Fibroblast of lung (primary cell): ENCODE results near the gene KRT38. TPM values are rescaled to one million over a fixed set of nuclear protein-coding genes. Genes with fewer than 3 reads are reported as not detected.

Experiments used
- DNase-seq, 2 donors: peaks; one replicate each; pipeline versions ENCODE4 v3.0.0 to v3.0.0-alpha.2; 2010; ENCODE audit warnings: low read depth in 2 of 2
- H2AFZ ChIP-seq: 2 replicates; pipeline ENCODE4 v1.5.1; 2012; ENCODE audit warnings: low read length, control low read depth, inconsistent platforms
- H3K27ac ChIP-seq: 2 replicates; pipeline ENCODE4 v1.5.1; 2011; ENCODE audit warnings: low read length, control low read depth; ENCODE audit not compliant: insufficient read depth
- H3K27me3 ChIP-seq: 2 replicates; pipeline ENCODE4 v1.5.1; 2011; ENCODE audit warnings: mild to moderate bottlenecking, low read length; ENCODE audit not compliant: control insufficient read depth, insufficient read depth
- H3K36me3 ChIP-seq: 2 replicates; pipeline ENCODE4 v1.5.1; 2011; ENCODE audit warnings: low read length; ENCODE audit not compliant: control insufficient read depth, insufficient read depth
- H3K4me1 ChIP-seq: 2 replicates; pipeline ENCODE4 v1.5.1; 2011; ENCODE audit warnings: low read length; ENCODE audit not compliant: control insufficient read depth, insufficient read depth; ENCODE audit errors: extremely low read depth
- H3K4me2 ChIP-seq: 2 replicates; pipeline ENCODE4 v1.5.1; 2011; ENCODE audit warnings: low read length, control low read depth; ENCODE audit not compliant: insufficient read depth; ENCODE audit errors: extremely low read depth
- H3K4me3 ChIP-seq, 4 experiments: fragments of 200-600 bp in 1 of 4; sonication (generic) in 1 of 4; replicated peaks in 1 of 4; 2 replicates each; pipeline ENCODE4 v1.5.1; 2011 to 2016; ENCODE audit warnings: low read length in 4 of 4, low read depth in 3 of 4, mild to moderate bottlenecking in 3 of 4, control low read depth in 2 of 4, inconsistent platforms in 1 of 4, mixed read lengths in 1 of 4; ENCODE audit not compliant: insufficient read depth in 1 of 4; ENCODE audit errors: control extremely low read depth in 1 of 4
- H3K79me2 ChIP-seq: 2 replicates; pipeline ENCODE4 v1.5.1; 2012; ENCODE audit warnings: mild to moderate bottlenecking, low read length, inconsistent platforms; ENCODE audit not compliant: control insufficient read depth, insufficient read depth
- H3K9ac ChIP-seq: 2 replicates; pipeline ENCODE4 v1.5.1; 2011; ENCODE audit warnings: mild to moderate bottlenecking, low read length, control low read depth; ENCODE audit not compliant: insufficient read depth
- H3K9me3 ChIP-seq: 2 replicates; pipeline ENCODE4 v1.5.1; 2012; ENCODE audit warnings: low read depth, low read length; ENCODE audit not compliant: control insufficient read depth, insufficient read depth
- H4K20me1 ChIP-seq: 2 replicates; pipeline ENCODE4 v1.5.1; 2011; ENCODE audit warnings: low read length; ENCODE audit not compliant: control insufficient read depth, insufficient read depth; ENCODE audit errors: extremely low read depth
- EZH2 ChIP-seq: IDR thresholded peaks from 2 replicates; pipeline ENCODE4 v1.5.1; 2012; ENCODE audit warnings: low read length, control low read depth, mild to moderate bottlenecking; ENCODE audit errors: missing control alignments
- polyA plus RNA-seq, 2 donors: library from polyadenylated mRNA; depleted of rRNA in 1 of 2; stranded (reverse) in 1 of 2; unstranded in 1 of 2; fragments of >200 nt; gene quantifications; 2 replicates each; pipeline ENCODE4 v1.2.1, GENCODE V29; 2011 to 2012; ENCODE audit warnings: missing spikeins in 1 of 2
- total RNA-seq: library from RNA; depleted of rRNA; stranded (reverse); fragments of >200 nt; gene quantifications from 2 replicates; pipeline ENCODE4 v1.2.1, GENCODE V29; 2014
- TF ChIP-seq, protein P1 (sequence below), 2 donors: IDR thresholded peaks in 1 of 2; conservative IDR thresholded peaks in 1 of 2; 1 replicate in 1 of 2; 2 replicates in 1 of 2; pipeline ENCODE4 v1.5.1; 2011 to 2012; ENCODE audit warnings: low read length in 2 of 2, control low read depth in 1 of 2, inconsistent platforms in 1 of 2, low read depth in 1 of 2, mild to moderate bottlenecking in 1 of 2

Gene KRT38
- total and polyA plus RNA-seq, 2 donors (not counting 1 experiment from before 2014, with no cell fraction given): under 0.01 to 0.02 TPM

DNA sequence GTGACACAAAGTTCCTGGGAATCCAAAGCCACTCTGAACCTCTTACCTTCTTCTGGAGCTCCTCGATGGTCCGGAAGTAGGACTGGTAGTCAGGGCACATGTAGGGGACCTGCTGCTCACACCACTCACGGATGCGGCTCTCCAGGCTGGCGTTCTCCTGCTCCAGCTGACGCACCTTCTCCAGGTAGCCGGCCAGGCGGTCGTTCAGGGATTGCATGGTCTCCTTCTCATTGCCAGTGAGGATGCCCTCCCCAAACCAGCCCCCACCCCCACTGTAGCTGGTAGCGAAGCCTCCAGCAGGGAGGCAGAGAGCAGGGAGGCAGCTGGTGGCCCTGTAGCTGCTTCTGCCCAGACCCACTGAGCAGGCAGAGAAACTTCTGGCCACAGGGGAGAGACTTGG is 39.8 kb upstream of the KRT38 start:
- Histone ChIP-seq H3K36me3 (no peaks in the 10 kb centered on the region), H3K4me1 (no peaks in the 10 kb centered on the region), H3K9ac (no peak overlapping the region), H3K4me2 (no peak overlapping the region), H3K27ac (no peak overlapping the region), H4K20me1 (no peaks in the 10 kb centered on the region), H3K79me2 (no peaks in the 10 kb centered on the region), H3K9me3 (no peaks in the 10 kb centered on the region), H2AFZ (no peak overlapping the region), H3K4me3 (no peak overlapping the region), H3K27me3 (peaks cover 7% of the 10 kb centered on the region)
- TF ChIP-seq EZH2: no peak
- TF ChIP-seq, protein P1, sequence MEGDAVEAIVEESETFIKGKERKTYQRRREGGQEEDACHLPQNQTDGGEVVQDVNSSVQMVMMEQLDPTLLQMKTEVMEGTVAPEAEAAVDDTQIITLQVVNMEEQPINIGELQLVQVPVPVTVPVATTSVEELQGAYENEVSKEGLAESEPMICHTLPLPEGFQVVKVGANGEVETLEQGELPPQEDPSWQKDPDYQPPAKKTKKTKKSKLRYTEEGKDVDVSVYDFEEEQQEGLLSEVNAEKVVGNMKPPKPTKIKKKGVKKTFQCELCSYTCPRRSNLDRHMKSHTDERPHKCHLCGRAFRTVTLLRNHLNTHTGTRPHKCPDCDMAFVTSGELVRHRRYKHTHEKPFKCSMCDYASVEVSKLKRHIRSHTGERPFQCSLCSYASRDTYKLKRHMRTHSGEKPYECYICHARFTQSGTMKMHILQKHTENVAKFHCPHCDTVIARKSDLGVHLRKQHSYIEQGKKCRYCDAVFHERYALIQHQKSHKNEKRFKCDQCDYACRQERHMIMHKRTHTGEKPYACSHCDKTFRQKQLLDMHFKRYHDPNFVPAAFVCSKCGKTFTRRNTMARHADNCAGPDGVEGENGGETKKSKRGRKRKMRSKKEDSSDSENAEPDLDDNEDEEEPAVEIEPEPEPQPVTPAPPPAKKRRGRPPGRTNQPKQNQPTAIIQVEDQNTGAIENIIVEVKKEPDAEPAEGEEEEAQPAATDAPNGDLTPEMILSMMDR (conservative IDR thresholded peaks at IDR 0.05 in 1 of 2, IDR thresholded peaks at IDR 0.05 in 1 of 2; ENCODE audit: low read depth in 1 of 2, low read length in 2 of 2): no peak
- no peak for DNase-seq

DNA sequence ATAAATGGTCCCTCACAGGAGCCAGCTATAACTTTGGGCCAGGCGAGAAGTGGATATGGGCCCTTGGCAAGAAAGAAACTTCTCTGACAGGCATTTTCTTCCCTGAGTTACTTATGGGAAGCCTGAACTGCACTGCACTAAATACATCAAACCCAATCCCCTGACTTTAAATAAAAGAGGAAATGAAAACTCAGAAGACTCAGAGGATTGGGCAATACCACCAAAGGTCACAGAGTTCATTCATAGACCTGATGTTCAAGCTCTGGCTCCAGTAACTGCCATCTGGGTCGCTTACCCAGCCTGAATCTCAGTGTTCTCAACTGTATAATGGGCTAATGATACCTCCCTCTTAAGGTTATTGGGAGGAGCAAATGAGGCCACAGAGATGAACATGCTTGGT is 39.4 kb upstream of the KRT38 start:
- H3K9ac ChIP-seq: no peak overlapping the region
- no peak overlapping the region for H3K4me2 ChIP-seq
- H3K79me2 ChIP-seq: no peaks in the 10 kb centered on the region
- H4K20me1 ChIP-seq: no peaks in the 10 kb centered on the region
- H3K27me3 ChIP-seq: peaks cover 7% of the 10 kb centered on the region
- no peak overlapping the region for H3K4me3 ChIP-seq
- no peaks in the 10 kb centered on the region for H3K36me3 ChIP-seq
- H2AFZ ChIP-seq: no peak overlapping the region
- H3K4me1 ChIP-seq: no peaks in the 10 kb centered on the region
- TF ChIP-seq, protein P1 (conservative IDR thresholded peaks at IDR 0.05 in 1 of 2, IDR thresholded peaks at IDR 0.05 in 1 of 2; ENCODE audit: low read depth in 1 of 2, low read length in 2 of 2): no peak
- TF ChIP-seq EZH2: no peak
- H3K27ac ChIP-seq: no peak overlapping the region
- H3K9me3 ChIP-seq: no peaks in the 10 kb centered on the region
- DNase-seq: no peak

DNA sequence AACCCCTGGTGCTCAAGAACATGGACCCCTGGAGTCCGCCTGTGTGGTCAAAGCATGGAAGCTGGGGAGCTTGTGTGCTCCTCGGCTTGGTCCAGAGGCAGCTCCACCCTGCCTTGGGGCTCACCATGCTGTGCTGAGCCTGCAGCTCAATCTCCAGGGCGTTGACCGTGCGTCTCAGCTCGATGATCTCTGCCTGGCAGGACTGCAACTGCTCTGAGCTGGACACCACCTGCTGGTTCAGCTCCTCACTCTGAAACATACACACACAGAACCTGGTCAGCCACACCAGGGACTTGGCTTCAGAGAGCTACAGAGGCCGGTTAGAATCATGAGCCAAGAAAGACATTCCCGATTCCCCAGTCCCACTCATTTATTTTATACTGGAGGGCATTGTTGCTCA is 37.5 kb upstream of the KRT38 start:
- Histone ChIP-seq H2AFZ (no peak overlapping the region), H3K27ac (no peak overlapping the region), H3K27me3 (peaks cover 7% of the 10 kb centered on the region), H3K4me2 (no peak overlapping the region), H3K4me1 (no peaks in the 10 kb centered on the region), H3K9ac (no peak overlapping the region), H3K36me3 (no peaks in the 10 kb centered on the region), H3K79me2 (no peaks in the 10 kb centered on the region), H4K20me1 (no peaks in the 10 kb centered on the region), H3K4me3 (no peak overlapping the region), H3K9me3 (no peaks in the 10 kb centered on the region)
- TF ChIP-seq EZH2: no peak
- TF ChIP-seq, protein P1 (conservative IDR thresholded peaks at IDR 0.05 in 1 of 2, IDR thresholded peaks at IDR 0.05 in 1 of 2; ENCODE audit: low read depth in 1 of 2, low read length in 2 of 2): no peak
- no peak for DNase-seq
